WTC11 (cell line): ENCODE data around the gene ZNF763. TPM values are rescaled to one million over a fixed set of nuclear protein-coding genes. Genes with fewer than 3 reads are reported as not detected.

Source experiments
- AR ChIP-seq: fragments of 250-450 bp; sonication (Bioruptor Pico); IDR thresholded peaks from 2 replicates; pipeline ENCODE4 v1.9.0; 2021; ENCODE audit warnings: mild to moderate bottlenecking
- ATF2 ChIP-seq: sonication (generic); formaldehyde crosslinking; IDR thresholded peaks from 2 replicates; pipeline ENCODE4 v1.8.1; 2022; ENCODE audit warnings: low read depth, missing genetic modification reagents, borderline replicate concordance
- ATF6 ChIP-seq: sonication (generic); formaldehyde crosslinking; IDR thresholded peaks from 2 replicates; pipeline ENCODE4 v1.8.1; 2023; ENCODE audit warnings: mild to moderate bottlenecking, missing genetic modification reagents
- CBFB ChIP-seq: sonication (generic); formaldehyde crosslinking; IDR thresholded peaks from 2 replicates; pipeline ENCODE4 v1.8.1; 2022; ENCODE audit warnings: mild to moderate bottlenecking, low read depth, missing genetic modification reagents
- E2F1 ChIP-seq: sonication (generic); formaldehyde crosslinking; IDR thresholded peaks from 2 replicates; pipeline ENCODE4 v1.8.0; 2022; ENCODE audit warnings: mild to moderate bottlenecking, missing genetic modification reagents
- E2F5 ChIP-seq: sonication (generic); formaldehyde crosslinking; IDR thresholded peaks from 2 replicates; pipeline ENCODE4 v1.8.1; 2022; ENCODE audit warnings: mild to moderate bottlenecking, moderate library complexity, missing genetic modification reagents
- ELF4 ChIP-seq: sonication (generic); formaldehyde crosslinking; IDR thresholded peaks from 2 replicates; pipeline ENCODE4 v1.8.1; 2022; ENCODE audit warnings: low read depth, mild to moderate bottlenecking, moderate library complexity, missing genetic modification reagents
- ERG ChIP-seq: fragments of 250-450 bp; sonication (Bioruptor Pico); IDR thresholded peaks from 2 replicates; pipeline ENCODE4 v1.8.0; 2021; ENCODE audit warnings: mild to moderate bottlenecking
- ESRRA ChIP-seq: sonication (generic); formaldehyde crosslinking; IDR thresholded peaks from 2 replicates; pipeline ENCODE4 v1.8.1; 2022; ENCODE audit warnings: mild to moderate bottlenecking, missing genetic modification reagents, borderline replicate concordance
- ETV6 ChIP-seq: sonication (generic); formaldehyde crosslinking; IDR thresholded peaks from 2 replicates; pipeline ENCODE4 v1.8.1; 2022; ENCODE audit warnings: mild to moderate bottlenecking, missing genetic modification reagents
- FOXJ3 ChIP-seq: sonication (generic); formaldehyde crosslinking; IDR thresholded peaks from 2 replicates; pipeline ENCODE4 v1.9.0; 2021; ENCODE audit warnings: missing genetic modification reagents, mild to moderate bottlenecking, borderline replicate concordance
- FOXK1 ChIP-seq: sonication (generic); formaldehyde crosslinking; IDR thresholded peaks from 2 replicates; pipeline ENCODE4 v1.8.0; 2022; ENCODE audit warnings: mild to moderate bottlenecking, moderate library complexity, missing genetic modification reagents
- FOXP1 ChIP-seq: sonication (generic); formaldehyde crosslinking; IDR thresholded peaks from 2 replicates; pipeline ENCODE4 v1.8.0; 2022; ENCODE audit warnings: missing genetic modification reagents, mild to moderate bottlenecking, moderate library complexity, borderline replicate concordance
- GTF2I ChIP-seq: fragments of 250-450 bp; sonication (Bioruptor Pico); conservative IDR thresholded peaks from 2 replicates; pipeline ENCODE4 v1.4.0; 2021; ENCODE audit warnings: mild to moderate bottlenecking
- JAZF1 ChIP-seq: fragments of 250-450 bp; sonication (Bioruptor Pico); IDR thresholded peaks from 2 replicates; pipeline ENCODE4 v1.9.0; 2021; ENCODE audit warnings: moderate library complexity, mild to moderate bottlenecking, inconsistent platforms
- MAX ChIP-seq: sonication (generic); formaldehyde crosslinking; IDR thresholded peaks from 2 replicates; pipeline ENCODE4 v1.8.0; 2022; ENCODE audit warnings: mild to moderate bottlenecking, missing genetic modification reagents
- MYBL2 ChIP-seq: sonication (generic); formaldehyde crosslinking; IDR thresholded peaks from 2 replicates; pipeline ENCODE4 v1.8.1; 2023; ENCODE audit warnings: mild to moderate bottlenecking, moderate library complexity, missing genetic modification reagents
- NFE2L1 ChIP-seq: sonication (generic); formaldehyde crosslinking; IDR thresholded peaks from 2 replicates; pipeline ENCODE4 v1.8.1; 2023; ENCODE audit warnings: missing genetic modification reagents
- PRDM15 ChIP-seq: sonication (generic); formaldehyde crosslinking; IDR thresholded peaks from 2 replicates; pipeline ENCODE4 v1.8.0; 2022; ENCODE audit warnings: missing genetic modification reagents
- RORB ChIP-seq: fragments of 250-450 bp; sonication (Bioruptor Pico); IDR thresholded peaks from 2 replicates; pipeline ENCODE4 v1.9.0; 2021; ENCODE audit warnings: mild to moderate bottlenecking
- SP1 ChIP-seq: sonication (generic); formaldehyde crosslinking; conservative IDR thresholded peaks from 2 replicates; pipeline ENCODE4 v1.8.1; 2022; ENCODE audit warnings: missing genetic modification reagents
- TP53 ChIP-seq: sonication (generic); formaldehyde crosslinking; IDR thresholded peaks from 2 replicates; pipeline ENCODE4 v1.8.1; 2023; ENCODE audit warnings: mild to moderate bottlenecking, missing genetic modification reagents
- ZBTB43 ChIP-seq: sonication (generic); formaldehyde crosslinking; IDR thresholded peaks from 2 replicates; pipeline ENCODE4 v1.8.1; 2023; ENCODE audit warnings: mild to moderate bottlenecking, missing genetic modification reagents
- ZNF671 ChIP-seq: fragments of 250-450 bp; sonication (Bioruptor Pico); IDR thresholded peaks from 2 replicates; pipeline ENCODE4 v1.8.0; 2021; ENCODE audit warnings: mild to moderate bottlenecking
- total RNA-seq: library from RNA; stranded (reverse); gene quantifications from 3 replicates; pipeline ENCODE4 v1.2.3, GENCODE V29; 2021

Gene ZNF763
- total RNA-seq, 1 experiment from 2014 or later, result 2.9 TPM

GRCh38 chr19:11924886-11925650 is 39.8 kb upstream of the ZNF763 start, which contains the start of gene ZNF700 (continued):
- TF ChIP-seq FOXP1 (CRISPR knock-in tag) (peak; percentile 67; the same call in 1 of the 2 replicates), ATF2 (CRISPR knock-in tag) (no peak), ELF4 (0 out of 2 replicates have a peak, but pooled peaks have one; percentile 40), E2F1 (CRISPR knock-in tag) (no peak), TP53 (CRISPR knock-in tag) (no peak; the same call in 1 of the 2 replicates), ESRRA (CRISPR knock-in tag) (0 out of 2 replicates have a peak, but pooled peaks have one; percentile 24), MAX (CRISPR knock-in tag) (peak; percentile 46; the same call in 1 of the 2 replicates), ETV6 (no peak), ATF6 (CRISPR knock-in tag) (no peak), ZNF671 (CRISPR knock-in tag) (no peak), E2F5 (CRISPR knock-in tag) (peak; percentile 85), FOXK1 (CRISPR knock-in tag) (peak; percentile 66), PRDM15 (CRISPR knock-in tag) (no peak), CBFB (CRISPR knock-in tag) (no peak), JAZF1 (CRISPR knock-in tag) (no peak), SP1 (peak; percentile 78), ZBTB43 (no peak), ERG (no peak), RORB (no peak), AR (CRISPR knock-in tag) (no peak), MYBL2 (CRISPR knock-in tag) (no peak), FOXJ3 (CRISPR knock-in tag) (no peak), GTF2I (no peak), NFE2L1 (CRISPR knock-in tag) (no peak)
